HG02610 (cell line): ENCODE results near the gene HOXD4.

Experiments used
- ATAC-seq: cut with Tn5 transposase; IDR thresholded peaks from one replicate; pipeline ENCODE4 v1.9.1; 2021; ENCODE audit warnings: mild to moderate bottlenecking, moderate library complexity; ENCODE audit not compliant: unreplicated experiment

Gene HOXD4

DNA sequence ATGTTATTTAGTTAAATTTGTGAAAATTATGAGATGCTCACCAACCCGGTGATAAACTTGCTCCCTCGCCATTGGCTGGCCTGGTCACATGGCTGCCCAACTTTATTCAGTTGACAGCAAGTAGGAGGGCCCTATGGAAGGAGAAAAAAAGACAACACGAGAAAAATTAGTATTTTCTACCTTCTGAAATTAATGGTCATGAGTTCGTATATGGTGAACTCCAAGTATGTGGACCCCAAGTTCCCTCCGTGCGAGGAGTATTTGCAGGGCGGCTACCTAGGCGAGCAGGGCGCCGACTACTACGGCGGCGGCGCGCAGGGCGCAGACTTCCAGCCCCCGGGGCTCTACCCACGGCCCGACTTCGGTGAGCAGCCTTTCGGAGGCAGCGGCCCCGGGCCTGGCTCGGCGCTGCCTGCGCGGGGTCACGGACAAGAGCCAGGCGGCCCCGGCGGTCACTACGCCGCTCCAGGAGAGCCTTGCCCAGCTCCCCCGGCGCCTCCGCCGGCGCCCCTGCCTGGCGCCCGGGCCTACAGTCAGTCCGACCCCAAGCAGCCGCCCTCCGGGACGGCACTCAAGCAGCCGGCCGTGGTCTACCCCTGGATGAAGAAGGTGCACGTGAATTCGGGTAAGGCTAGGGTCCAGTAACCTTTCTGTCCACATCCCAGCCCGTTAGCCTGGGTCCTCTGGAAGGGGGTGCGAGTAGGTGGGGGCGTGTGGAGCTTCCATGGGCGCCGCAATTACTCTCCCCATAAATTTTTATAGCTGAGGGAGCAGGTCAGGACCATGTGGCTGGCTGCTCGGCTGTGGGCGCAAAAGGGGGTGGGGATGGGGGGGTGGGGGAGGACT, at the start of gene HOXD4:
Gene HOXD4 (plus strand): TSS at position 109 of the 846 bp plus-strand sequence. CDS start 84 bp downstream, at position 193.
- no peak for ATAC-seq

DNA sequence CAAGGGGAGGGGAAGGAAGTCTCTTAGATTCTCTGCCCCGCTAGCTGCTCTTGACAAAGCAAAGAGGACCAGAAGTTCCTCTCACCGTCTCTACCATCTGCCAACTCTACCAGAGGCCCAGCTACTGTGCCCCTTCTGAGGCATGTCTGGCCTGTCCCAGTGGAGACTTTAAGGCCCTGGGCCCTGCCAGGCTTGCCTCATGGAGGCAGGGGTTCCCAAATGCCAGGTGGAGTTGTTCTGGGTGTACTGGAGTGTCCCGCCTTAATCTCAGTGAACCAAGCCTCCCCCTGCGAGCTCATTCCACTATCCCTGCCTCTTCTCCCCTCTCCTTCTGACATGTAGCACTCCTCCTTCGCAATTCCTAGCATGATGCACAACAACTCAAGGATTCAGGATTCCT, 49.5 kb upstream of the HOXD4 start:
- ATAC-seq: no peak

DNA sequence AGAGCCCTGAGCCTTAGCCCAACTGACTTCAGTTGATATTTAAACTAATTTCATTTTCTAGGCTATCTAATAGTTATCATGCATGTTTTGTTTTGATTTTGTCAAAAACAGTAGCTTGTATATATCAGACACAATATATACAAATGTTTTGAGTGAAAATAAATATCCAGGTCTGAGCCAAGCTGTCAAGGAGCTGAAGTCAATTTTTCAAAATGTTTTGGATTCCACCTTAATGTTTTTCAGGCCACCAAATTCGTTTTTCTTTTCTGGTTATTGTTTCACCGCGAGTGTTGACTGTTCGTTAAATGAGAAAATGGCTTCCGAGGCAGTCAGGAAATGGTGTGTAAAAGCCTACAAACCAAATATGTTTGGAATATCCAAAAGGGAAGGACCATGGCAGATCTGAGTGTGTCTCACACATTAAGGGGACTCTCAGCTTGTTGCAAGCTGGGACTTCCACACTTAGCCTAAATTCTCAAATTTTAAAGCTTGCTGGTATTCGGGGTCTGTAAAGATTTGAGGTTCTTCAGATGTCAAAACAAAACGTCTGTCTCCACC, 49.0 kb upstream of the HOXD4 start:
- no peak for ATAC-seq

DNA sequence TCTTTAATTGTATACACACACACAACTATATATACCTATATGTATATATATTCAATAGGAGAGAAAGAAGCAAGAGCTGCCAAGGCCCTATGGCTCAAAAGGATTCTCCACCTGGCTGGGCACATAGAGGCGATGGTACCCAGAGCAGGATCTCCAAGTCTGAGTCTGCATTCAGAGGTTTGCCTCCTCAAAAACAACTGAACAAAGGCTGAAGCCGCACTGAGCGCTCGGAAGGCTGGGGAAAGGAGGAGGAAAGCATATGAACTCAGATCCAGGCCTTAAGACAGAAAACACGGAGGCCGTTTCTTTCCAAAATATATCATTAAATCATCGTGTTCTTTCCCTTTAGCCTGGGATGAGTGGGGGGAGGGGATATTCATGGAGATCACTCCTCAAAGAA, 48.2 kb upstream of the HOXD4 start:
- no peak for ATAC-seq

DNA sequence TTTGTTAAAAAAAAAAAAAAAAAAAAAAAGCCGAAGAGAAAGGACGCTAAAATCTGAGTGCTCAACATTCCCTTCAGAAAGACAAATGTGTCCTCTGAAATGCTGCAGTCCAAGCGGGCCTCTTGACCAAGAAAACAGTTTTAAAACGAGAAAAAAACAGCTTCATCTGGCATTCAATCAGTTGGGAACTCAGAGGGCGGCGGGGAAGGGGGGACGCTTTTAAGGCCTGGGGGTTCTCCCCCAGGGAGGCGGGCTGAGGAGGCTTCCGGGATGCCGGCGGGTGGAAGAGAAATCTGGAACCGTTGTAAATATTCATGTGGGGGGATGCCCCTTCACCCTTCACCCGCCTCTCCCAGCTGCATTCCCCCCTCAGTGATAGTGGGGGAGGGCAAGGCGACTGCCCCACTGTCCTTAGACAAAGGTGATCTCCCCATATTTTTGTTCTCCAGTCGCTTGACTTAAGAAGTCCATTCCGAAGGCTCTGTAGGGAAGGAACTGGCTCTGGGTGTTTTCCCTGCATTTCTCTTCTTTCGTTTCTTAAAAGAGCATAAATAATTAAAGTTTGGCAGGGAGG, 47.5 kb upstream of the HOXD4 start:
- ATAC-seq: no peak

DNA sequence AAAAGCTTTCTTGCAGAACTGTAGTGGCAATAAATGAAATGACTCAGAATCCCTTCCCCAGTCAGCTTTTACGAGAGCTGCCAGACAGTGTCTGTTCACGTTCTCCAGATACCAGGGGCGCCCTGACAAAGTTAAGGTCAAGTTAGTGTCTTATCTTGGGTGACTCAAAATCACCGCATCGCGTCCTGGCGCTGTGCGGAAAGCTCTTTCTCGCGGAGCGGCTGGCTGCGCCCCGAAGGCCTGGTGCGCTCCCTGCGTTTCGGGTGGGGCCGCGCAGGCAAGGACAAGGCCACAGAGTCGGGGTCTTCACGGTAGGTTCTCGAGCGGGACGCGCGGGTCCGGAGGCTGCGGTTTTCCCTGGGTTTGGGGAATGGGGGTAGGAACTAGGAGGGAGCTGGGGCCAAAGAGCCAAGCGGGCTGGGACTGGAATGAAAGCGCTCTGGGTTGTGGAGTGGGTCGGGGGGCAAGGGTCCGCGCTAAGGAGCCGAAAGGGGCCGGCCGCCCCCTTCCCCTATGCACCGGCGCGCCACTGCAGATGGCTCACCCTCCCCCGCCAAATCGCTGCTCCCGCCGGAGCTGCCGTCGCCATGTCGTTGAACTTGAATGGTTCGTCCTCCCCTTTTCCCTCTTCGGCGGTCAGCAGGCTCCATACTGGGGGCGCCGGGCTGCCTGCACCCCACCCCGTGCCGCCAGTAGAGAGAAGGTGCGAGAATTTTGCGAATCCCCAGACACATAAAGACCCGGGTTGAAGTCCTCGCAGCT, 46.9 kb upstream of the HOXD4 start:
- no peak for ATAC-seq

DNA sequence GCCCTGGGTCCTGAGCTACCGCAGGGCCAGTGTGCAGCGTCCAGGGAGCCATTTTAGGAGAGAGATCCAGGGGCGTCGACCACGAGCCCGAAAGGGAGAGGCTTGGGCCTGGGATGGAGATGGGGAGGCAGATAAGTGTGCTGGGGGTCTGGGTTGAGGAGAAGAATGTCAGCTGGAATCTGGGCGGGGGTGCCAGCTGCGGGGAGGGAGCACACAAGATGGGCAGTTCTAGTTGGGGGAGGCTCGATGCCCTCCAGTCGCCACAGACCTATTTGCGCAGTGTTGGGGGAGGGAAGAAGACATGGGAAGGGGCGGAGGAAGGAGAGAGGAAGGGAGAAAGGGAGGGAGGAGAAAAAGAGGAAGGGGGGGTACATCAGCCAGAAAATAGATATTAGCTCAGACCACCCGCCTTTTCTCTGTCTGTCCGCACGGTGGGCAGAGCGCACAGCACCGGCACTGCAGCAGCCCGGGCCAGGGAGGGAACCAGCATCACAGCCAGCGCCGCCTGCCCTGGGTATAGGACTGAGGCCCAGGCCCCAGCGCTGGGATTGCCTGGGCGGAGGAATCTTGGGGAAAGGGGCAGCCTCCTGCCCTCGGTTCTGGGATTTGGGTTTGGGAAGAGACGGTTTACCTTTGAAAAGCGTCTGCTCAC, 46.1 kb upstream of the HOXD4 start:
- no peak for ATAC-seq

DNA sequence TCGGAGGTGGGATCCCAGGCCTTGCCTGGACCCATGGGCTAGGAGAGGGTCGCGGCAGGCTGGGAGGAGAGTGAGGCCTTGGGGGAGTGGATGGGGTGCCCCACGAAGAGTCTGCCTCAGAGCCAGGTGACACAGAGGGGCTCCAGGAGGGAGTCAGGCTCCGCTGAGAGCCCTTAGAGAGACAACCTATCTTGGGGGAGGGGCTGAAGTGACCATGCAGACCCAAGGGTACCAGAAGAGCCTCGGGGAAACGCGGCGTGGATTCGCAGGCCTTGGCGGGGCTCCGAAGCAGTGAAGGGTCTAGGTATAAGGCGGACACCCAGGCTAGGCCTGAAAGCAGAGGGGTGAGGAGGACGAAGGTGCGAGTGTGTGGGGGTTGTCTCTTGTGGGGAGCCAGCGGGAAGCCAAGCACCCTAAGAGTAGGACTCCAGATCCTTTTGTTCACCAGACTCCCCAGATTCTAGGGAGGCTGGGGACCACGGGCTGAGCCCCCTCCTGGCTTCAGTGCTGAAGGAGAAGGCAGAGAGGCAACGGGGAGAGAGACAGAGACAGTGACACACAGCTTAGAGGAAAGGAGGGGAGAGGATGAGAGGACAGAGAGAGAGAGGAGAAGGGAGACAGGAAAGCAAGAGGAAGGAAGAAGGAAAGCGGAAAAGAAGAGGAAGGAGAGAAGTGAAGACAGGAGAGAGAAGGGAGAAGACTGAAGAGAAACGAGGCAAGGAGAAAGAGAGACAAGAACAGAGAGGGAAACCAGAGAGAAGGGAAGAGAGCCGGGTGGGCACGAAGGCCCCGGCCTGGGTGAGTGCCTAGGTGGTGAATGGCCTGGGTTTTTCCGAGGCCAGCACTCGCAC, 45.4 kb upstream of the HOXD4 start:
- ATAC-seq: no peak

DNA sequence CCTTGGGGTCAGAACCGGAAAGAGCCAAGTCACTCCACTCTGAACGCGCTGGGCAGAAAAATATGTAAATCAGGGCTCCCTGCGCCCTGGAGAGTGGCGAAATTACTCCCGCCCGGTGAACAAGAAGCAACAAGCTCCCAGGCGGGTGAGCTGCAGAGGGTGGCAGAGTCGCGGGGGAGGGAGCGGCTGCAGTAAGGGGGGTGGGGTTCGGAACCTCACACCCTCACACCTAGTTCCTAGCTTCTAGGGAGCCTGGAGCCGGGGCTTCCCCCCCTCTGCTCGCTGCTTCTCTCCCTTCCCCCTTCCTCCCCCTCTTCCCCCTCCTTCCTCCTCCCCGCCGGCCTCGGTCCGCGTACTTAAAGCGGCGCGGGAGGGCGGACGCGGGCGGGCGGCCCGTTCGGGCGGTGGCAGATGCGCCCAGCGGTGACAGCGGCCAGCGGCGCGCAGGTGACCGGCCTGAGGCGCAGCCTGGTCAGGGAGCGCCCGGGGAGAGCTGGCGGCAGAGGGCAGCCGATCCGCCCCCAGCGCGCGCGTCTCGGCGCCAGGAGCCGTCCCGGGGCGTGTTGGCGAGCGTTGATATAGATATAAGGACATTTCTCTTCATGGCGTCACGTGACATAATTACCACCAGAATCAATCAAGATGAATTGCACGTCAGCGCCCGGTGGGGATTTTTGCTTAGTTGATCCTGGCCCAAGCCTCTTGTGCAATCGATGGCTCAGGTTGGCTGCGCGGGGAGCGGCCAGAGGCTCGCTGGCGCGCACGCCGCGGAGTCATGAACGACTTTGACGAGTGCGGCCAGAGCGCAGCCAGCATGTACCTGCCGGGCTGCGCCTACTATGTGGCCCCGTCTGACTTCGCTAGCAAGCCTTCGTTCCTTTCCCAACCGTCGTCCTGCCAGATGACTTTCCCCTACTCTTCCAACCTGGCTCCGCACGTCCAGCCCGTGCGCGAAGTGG, 44.5 kb upstream of the HOXD4 start, which contains the start of gene HOXD11:
Gene HOXD11 (plus strand): TSS at position 700 of the 959 bp plus-strand sequence. CDS start 76 bp downstream, at position 776.
- no peak for ATAC-seq

DNA sequence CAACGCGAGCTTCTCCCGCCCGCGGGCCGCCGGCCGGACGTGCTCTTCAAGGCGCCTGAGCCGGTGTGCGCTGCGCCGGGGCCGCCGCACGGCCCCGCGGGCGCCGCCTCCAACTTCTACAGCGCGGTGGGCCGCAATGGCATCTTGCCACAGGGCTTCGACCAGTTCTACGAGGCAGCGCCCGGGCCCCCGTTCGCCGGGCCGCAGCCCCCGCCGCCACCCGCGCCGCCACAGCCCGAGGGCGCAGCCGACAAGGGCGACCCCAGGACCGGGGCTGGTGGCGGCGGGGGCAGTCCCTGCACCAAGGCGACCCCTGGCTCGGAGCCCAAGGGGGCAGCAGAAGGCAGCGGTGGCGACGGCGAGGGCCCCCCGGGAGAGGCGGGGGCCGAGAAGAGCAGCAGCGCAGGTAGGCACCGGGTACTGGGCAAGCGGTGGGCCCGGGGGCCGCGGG, 43.6 kb upstream of the HOXD4 start:
- ATAC-seq: no peak

DNA sequence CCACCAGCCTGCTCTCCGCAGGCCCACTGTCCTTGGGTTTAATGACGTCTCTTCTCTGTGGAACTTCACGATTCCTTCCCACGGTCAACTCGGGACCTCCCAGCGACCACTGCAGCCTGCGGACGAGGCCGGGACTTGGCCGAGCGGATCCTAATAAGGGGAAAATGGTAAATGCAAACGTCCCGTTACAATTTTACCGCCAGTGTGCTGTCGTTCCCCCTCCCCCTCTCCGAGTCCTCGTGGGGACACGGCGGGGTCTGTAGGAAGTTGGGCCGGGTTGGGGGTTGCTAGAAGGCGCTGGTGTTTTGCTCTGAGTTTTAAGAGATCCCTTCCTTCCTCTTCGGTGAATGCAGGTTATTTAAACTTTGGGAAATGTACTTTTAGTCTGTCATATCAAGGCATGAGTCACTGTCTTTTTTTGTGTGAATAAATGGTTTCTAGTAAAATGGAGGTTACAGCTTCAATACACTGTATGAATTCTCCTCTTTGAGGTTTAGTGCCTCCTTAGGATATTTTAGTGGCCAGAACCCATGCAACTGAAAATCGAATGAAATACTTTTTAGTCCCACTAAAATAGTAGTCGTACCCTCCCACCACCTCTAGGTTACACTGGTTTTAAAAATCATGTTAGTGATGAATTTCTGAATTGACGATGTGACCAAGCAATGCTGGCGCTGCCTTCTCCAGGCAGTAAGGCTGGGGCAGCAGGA, 42.0 kb upstream of the HOXD4 start:
- no peak for ATAC-seq

DNA sequence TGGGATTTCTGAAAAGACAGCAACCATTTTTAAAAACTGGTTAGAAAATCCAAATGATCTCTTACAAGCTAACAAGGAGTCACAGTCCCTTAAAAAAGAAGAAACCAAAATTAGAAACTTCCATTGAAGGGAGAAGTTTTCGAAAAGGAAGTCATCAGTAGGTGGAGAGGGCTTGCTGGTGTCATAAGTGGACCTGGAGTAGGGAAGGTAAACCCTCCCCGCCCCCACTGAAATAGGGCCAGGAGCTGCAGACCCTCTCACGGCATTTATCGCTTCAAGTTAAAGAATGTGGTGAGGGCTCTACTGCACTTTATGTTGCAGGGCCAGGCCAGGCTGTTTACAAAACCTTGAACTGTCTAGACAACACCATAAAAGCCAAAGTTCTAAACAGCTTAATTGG, 41.4 kb upstream of the HOXD4 start:
- no peak for ATAC-seq

DNA sequence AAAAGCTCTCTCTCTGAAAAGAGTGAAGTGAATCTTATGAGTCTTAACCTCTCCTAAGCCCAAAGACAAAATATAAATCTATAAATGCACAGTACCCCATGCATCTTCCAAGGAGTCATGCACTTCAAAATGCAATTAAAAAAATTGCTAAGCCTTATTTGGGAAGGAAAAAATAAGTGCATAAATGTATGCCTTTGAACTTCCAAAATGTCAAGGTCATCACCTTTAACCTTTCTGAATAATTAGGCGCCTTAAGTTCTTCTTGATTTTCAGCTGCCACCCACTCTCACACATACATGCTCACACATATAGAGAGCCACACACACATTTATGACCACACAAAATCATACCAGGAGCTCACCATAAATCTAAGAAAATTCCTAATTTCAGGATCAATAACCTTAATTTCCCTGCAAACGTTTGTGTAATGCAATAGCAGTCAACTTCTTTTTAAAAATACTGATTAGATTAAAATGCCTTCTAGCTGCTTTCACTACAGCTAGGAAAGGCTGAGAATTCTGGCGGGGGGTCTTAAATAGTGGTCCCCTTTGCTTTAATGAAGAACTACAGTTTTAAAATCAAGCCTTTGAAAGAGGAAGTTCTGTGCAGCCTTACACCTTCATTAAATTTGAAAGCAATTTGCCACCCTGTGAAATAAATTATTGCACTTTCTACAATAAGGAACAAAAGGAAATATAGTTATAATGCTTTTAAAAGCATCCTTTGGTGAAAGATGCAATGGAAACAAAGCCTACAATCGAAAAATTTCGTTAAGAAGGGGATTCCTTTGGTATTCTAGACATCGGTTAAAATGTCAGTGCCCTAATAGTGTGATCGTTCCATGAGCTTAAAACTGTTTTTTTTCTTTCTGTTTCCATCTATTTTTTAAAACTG, 40.7 kb upstream of the HOXD4 start:
- no peak for ATAC-seq

DNA sequence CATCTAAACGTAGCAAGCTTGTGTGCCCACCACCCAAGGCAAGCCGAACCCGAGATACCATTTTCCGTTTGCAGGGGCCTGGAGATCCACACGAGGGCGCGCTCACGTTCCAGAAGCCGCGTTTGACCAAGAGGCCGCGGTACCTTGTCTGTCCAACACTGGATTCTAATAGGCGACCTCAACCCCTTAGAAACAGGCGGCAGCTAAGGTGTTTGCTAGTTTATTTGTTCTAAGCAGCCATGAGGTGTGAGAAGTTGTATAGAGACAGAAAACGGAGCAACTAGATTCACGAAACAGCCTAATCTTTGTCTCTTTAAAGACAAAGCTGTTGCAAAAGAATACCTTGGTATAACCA, 40.1 kb upstream of the HOXD4 start:
- ATAC-seq: no peak

DNA sequence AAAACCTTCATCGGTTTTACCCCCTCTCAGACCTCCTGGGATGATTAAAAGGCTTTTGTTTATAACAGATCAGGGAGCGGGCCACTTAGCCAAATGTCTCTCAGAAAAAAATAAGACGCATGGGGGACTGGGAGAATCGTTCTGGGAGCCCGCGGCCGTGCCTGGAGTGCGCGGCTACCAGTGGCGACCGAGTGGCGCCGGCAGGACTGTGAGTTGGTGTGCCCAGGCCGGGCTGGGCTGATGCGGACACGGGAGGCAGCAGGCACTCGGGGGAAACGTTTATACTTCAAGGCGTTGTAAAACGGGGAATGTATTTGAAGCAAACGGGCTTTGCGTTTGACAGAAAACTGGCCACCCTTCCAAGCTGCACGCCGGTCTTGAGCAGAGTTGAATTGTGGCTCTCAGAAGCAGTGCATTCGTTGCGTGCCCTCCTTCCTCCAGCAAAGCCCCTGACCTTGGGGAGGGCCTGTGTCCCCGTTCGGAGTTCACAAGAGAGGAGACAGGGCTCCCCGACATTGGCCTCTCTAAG, 39.4 kb upstream of the HOXD4 start:
- ATAC-seq: no peak

DNA sequence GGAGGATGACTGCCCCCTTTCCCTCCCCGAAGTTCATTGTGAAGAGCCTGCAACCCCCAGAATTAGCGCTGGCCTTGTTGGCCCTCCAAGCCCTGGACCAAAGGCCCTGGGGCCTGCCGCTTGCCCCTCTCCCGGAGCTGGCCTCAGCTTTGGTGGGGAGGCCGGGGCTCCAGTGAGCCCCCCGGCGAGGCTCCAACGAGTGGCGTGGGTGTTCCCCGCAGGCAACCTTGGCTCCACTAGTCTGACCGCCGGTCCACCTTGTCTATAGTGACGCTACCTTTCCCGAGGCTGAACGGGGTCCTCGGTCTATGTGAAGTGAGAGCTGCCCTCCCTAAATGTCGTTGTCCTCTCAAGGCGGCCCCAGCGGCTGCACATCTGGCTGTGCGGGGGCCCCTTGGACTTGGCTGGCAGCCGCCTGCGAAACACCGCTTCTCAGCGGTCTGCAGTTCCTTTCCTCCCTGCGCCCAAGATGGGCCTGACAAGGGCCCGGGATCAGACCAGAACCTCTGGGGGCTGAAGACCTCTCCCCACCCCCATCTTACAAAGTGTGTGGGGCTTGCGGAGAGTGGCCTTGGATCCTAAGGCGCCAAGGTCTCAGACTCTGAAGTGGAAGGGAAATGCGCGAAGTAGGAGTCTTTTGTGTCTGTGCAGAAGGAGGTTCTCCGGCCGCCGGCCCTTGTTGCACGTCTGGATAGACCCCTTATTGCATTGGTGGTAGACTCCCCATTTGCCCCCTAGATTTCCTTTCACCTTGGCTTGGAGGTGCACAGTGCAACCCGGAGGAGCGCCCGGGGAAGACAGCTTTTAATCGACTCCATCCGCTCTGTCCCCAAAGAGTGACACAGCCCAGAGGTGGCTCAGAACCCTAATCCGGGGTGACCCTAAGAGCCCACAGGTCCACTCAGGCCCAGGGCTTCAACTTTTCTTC, 38.7 kb upstream of the HOXD4 start:
- no peak for ATAC-seq
